GM12892 (cell line): ENCODE results near the gene NAV2.

Source experiments
- POLR2A ChIP-seq: IDR thresholded peaks from 2 replicates; pipeline ENCODE4 v1.6.1; 2011; ENCODE audit warnings: low read depth, low read length, control low read depth
- POLR2AphosphoS5 ChIP-seq: IDR thresholded peaks from 2 replicates; pipeline ENCODE4 v1.6.1; 2011; ENCODE audit warnings: low read depth, low read length, control low read depth
- TAF1 ChIP-seq: IDR thresholded peaks from 2 replicates; pipeline ENCODE4 v1.6.1; 2011; ENCODE audit warnings: low read depth, mild to moderate bottlenecking, control low read depth, low read length, borderline replicate concordance

DNA sequence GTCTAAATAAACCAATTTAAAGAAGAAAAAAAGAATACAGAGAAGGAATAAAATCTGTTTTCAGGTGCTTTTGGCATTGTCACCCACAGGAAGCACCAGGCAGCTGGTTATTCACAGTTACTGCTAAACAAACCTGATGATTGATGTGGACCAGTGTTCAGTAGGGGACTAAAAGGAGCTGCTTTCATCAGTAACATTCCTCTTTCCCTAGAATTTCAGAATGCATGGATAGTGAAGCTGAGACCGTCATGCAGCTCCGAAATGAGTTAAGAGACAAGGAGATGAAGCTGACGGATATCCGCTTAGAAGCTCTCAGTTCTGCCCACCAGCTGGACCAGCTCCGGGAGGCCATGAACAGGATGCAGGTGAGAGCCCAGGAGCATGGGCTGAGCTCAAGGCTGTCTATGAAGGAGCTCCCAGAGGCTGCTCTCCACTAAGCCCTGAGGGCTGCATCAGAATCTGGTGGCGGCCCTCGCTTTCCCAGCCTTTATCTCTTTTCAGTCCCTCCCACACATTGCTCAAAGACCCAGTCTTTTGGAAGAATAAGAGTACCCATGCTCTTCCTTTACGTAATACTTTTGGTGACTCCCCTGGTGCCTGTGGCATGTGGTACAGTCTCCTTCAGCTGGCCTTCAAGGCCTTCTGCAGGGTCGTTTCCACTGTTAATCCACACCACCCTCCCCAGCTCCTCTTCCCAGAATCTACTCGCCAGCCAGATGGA lies 378.2 kb downstream of the NAV2 start:
- TF ChIP-seq POLR2A (no peak), TAF1 (no peak), POLR2AphosphoS5 (no peak)
